ENCODE results near the gene PCMTD2.
"Not testable (repeated sequence)": the region's sequence is repeated elsewhere in the genome, so short reads cannot be mapped to it uniquely, and the experiment has no call there.

Gene PCMTD2

GRCh38 chr20:64313761-64314160 lies 58.2 kb downstream of the PCMTD2 start:
- not testable (repeated sequence) for DNase-seq

DNA sequence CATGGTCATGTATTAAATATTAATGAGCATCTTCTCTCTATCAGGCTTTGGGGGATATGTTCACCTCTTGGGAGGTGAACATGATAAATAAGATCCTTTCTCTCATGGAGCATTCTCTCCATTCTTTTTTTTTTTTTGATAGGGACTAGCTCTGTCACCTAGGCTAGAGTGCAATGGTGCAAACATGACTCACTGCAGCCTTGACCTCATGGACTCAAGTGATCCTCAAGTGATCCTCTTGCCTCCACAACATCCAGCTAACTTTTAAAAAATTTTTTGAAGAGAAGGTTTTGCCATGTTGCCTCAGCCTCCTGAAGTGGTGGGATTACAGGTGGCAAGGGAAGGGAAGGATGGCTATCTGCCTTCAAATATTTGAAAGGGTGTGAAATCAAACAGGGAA lies 59.8 kb downstream of the PCMTD2 start:
- not testable (repeated sequence) for DNase-seq

DNA sequence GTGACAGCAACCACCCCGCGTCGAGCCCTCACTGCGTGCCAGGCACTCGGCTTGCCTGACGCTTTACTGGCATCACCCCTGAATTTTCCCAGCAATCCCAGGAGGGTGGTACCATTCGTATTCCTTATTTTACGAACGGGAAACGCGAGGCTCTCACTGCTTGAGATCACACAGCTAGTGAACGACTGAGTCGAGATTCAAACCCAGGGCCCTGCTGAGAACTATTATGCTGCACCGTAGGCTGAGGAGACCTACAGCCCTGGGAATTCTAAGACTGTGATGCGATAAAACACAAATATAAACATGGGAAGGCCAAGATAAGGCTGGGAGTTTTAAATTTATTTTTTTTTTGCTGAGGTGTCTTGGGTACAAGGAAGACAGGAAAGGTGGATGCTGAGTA lies 60.3 kb downstream of the PCMTD2 start:
- DNase-seq, result not testable (repeated sequence)

DNA sequence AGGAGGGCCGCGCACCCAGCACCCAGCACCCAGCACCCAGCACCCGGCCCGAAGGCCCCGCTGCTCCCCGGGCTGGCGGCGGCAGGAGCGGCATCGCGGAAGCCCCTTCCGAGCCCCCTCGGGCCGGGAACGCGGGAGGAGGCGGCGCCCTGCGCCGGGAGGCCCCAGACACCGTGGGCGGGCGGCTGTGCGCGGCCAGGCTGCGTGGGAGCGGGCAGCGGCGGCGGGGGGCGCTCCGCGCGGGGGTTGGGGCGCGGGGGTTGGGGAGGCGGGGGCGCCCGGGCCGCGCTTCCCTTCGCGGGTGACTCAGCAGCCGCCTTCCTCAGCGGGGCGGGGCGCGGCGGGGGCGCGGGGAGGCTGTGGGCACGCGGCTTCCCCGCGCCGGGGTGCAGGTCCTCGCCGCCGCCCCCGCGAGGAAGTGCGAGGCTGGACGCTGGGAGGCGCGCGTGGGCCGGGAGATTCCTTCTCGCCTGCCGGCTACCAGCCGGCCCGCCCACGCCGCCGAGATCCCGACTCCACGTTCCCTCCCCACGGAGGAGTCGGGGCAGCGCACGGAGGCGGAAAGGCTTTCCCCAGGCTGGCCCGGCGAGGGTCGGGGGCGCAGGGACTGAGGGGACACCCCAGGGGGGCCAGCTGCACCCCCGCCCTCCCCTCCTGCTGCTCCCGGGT lies 61.0 kb downstream of the PCMTD2 start:
- DNase-seq, result peak in 1 of 2 donors; percentile 22

DNA sequence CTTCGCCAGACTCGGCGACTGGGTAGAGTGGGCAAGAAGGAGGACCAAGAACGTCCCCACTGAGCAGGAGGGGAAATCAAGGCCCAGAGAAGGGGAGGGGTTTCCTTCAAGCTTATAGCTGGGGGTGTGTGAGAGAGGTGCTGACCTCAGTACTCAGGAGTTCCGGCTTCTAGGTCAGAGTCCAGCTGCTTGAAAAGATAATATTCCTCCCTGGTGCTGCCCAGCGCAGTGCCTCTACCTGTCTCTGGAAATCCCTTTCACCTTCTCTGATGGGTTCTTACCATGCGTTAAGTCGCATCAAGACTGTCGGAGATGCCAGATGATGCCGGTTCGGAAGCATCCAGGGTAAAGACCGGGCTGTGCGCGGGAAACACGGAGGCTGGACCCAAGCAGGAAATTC lies 61.8 kb downstream of the PCMTD2 start:
- DNase-seq, result not testable (repeated sequence)

- not testable (repeated sequence) for DNase-seq
Measured at GRCh38 chr20:64318056-64318455, 62.5 kb downstream of the PCMTD2 start.

DNA sequence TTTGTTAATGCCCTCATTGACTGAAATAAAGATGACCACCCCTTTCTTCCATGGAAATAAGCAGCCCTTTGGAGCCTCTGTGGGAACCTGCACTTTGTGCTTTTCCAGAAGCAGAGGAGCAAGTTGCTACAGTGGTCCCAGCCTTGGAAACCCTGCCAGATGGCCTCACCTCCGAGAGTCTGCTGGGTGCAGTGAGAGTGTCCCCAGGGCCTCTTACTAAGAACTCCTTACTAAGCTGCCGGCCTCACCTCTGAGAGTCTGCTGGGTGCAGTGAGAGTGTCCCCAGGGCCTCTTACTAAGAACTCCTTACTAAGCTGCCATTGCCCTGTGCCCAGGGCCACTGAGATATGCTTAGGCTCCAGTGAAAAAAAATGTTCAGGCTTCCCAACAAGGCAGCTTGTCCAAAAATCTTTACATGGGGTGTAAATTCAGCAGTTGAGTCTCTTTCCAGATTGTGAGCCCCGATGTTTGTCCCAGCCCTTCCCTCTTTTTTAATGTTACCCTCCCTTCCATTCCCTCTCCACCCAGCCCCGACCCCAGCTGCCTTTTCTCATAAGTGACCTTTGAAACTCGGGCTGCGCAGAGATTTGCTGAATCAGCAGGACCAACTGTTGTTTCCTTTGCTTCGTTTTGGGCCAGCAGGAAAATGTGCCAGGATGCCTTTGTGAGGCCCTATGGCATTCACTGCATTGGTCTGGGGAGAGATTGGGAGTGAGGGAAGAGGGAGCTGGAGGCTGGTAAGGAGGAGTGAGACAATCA lies 66.7 kb downstream of the PCMTD2 start:
- DNase-seq, result not testable (repeated sequence)

Measured in CD4-positive, alpha-beta T cell treated with Interleukin-1 beta for 1 hour (primary cell).